GM21528 (cell line): ENCODE results near the gene TMEM213.

Experiments
- ATAC-seq: cut with Tn5 transposase; IDR thresholded peaks from one replicate; pipeline ENCODE4 v1.9.1; 2021; ENCODE audit warnings: mild to moderate bottlenecking, moderate library complexity; ENCODE audit not compliant: unreplicated experiment, low FRiP score

Gene TMEM213

DNA sequence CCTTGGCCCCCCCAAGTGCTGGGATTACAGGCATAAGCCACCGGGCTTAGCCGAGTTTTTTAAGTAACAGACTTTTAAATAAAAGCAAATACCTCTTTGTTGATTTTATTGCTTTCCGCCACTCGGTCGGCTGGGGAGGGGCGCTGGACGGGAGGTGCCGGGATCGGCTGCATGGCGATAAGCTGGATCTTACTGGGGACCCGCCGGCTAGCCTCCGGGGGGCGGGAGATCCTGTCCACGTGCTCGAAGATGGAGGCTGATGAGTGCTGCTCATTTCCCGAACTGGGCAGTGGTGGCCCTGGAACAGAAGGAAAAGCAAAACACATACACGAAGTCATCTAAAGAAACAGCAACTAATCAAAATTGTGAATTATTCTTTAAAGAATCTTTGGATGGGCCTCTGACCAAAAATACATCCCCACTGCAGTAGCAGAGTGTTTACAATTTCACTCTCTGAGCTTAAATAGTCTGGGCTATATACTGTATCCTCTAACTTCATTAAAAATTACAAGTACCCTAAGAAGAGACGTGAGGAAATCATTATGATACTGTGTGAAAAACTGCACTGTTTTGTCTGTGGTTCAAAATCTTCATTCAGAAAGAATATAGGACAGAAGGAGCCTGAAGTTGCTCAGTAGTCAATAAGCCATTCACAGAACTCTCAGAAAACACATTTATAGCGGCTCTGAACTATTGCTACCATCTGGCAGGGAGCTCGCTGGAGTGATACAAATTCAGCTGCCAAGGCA, 73.4 kb downstream of the TMEM213 start:
- ATAC-seq, result no peak

GRCh38 chr7:138871814-138872090, 74.0 kb downstream of the TMEM213 start:
- no peak for ATAC-seq

DNA sequence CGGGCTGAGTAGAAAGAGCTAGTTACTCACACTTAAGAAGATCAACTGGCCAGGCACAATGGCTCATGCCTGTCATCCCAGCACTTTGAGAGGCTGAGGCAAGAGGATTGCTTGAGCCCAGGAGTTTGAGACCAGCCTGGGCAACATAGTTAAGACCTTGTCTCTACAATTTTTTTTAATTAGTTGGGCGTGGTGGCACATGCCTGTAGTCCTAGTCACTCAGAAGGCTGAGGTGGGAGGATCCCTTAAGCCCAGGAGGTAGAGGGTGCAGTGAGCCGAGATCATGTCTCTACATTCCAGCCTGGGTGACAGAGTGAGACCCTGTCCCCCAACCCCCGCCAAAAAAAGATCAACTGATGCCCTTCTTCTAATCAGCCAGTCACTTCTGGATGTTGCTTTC, 74.8 kb downstream of the TMEM213 start:
- ATAC-seq, result no peak

GRCh38 chr7:138873220-138873892, 75.6 kb downstream of the TMEM213 start:
- no peak for ATAC-seq

DNA sequence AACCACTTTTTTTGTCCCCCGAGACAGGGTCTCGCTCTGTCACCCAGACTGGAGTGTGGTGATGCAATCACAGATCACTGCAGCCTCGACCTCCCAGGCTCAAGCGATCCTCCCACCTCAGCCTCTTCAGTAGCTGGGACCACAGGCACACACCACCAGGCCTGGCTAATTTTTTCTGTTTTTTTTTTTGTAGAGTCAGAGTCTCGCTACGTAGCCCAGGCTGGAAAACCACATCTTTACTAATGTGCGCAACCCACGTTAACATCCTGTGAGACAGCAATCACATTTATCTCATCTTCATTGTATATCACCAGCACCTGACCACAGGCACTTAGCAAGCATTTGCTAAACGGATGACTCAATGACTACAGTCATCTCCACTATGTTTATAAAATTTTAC, 78.0 kb downstream of the TMEM213 start:
- ATAC-seq, result no peak

DNA sequence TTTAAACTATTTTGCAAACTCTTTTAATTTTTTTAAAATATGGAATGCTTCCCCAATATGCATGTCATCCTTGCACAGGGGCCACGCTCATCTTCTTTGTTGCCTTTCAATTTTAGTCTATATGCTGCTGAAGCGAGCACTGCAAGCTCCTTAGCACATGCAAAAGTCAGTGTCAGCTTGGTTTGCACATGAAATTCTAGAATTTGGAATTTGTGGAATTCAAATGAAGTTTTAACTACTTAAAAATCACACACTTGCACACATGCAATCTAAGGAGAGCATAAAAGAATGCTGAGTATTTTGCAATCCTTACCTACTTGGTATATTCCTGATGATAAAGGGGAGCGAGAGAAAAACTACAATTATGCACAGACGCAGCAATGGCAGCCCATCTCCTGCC, 78.5 kb downstream of the TMEM213 start:
- ATAC-seq, result no peak

GRCh38 chr7:138878051-138878450, 80.3 kb downstream of the TMEM213 start:
- ATAC-seq, result no peak

DNA sequence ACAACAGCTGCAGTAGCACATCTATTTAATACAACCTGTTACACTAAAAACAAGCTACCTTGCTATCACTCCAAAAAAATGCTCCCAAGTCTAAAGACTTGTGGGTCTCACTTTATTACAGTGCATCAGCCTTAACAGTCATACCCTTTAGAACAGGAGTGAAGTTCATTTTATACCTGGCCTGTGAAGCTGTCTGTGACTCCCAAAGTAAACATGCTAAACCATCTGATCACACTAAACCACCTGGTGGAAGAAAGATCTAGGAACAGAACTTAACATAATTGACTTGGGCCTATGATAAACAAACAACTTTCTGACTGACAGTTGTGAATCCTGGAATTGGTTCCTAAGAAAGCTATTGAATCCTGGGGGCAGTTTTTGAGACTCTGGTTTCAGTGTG, 81.1 kb downstream of the TMEM213 start:
- ATAC-seq, result no peak

DNA sequence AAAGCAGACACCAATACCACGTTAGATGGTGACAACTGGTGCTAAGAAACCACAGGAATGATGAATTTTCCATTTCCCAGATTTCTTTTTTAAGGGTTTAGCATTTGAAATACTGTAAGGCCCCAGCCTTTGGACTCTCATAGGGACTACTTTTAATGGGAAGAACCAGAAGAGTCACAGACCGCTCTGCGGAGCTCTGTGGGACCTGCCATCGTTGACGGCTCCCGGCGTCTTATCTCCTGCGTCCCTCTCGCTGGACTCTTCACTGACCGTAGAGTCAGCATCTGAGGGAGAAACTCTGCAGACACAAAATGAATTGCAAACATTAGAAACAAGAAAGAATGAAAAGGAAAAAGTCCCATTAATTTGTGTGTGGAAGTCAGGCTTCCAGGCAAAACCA, 81.6 kb downstream of the TMEM213 start:
- no peak for ATAC-seq

DNA sequence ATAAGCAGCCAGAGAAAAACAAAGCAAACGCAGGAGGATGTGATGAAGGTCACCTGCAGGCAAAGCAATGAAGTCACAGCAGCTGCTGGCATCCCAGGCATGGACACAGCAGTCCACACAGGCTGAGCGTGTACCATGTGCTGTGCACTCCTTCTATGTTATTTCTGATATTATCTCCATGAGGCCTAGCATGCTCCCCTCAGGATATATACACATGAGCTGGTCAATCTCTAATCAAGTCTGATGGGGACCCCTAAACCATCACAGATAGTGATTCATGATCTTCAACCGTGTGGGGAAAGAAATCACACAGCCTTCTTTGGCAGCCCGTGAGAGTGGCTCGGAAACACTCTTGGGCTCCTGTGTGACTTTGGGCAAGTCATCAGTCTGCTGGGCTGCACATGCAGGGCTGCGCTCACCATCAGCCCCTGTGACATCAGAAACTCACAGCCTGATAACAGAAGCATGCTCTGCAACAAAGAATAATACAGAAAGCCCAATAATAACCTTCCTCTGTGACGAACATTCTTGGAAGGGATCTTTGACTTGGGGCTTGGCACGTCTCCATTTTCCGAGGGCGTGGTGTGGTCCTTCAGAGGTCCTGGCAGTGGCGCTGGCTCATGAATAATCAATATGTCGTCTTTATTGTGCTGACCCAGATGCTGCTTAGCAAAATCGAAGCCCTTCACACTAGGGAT, 83.2 kb downstream of the TMEM213 start:
- ATAC-seq, result no peak

DNA sequence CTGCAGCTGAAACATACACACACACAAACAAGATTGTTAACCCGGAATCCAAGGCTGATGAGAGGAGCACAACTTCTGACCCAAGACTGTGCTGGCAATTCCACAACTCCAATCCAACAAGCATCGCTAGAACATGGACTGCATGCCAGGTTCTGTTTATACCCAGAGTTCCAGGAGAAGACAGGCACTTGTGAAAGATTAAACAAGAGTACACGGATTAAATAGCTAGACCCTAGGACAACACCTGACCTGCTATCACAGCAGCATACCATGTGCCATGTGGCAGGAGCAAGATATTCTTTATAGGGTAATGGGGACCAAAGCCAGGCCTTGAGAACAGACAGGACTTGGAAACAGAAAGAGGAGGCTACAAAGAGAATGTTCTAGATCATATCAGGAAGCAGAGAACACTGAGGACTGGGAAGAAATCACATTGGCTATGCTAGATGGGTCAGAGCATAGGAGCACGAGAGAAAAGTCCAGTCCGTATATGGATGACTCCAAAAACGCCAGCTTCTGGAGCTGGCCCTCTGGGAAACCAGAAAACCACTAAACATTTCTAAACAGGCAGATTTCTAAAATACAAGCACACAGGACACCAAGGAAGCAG, 83.9 kb downstream of the TMEM213 start:
- ATAC-seq, result no peak

- no peak for ATAC-seq
These were observed 84.5 kb downstream of the TMEM213 start for GRCh38 chr7:138882249-138882648.

DNA sequence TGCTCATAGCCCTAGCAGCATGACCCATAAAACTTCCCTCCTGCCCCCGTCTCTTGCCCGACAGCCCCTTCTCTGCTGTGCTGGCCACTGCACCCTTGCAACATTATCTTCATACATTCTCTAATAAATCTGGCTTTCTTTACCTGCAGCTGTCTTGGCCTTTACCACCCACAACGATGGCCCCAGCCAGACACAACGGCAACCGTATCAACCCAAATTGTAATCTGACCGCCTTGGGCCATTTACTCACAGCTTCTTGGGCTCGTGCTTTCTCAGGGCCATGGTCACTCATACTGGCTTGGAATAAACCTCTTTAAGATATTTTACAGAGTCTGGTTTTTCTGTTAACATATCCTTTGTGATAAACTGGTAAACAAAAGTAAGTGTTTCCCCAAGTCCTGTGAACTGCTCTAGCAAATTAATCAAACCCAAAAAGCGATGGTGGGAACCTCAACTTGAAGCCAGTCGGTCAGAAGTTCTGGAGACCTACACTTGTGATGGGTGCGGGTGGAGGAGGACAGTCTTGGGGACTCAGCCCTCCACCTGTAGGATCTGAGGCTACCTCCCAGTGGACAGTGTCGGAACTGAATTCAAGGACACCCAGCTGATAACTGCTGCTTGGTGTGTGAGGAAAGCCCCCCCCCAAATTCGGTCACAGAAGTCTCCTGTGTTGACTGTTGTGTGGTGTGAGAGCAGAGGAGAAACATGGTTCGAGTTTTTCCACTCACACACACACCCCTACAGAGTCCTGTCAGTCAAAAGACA, 87.8 kb downstream of the TMEM213 start:
- no peak for ATAC-seq

GRCh38 chr7:138886501-138886917, 88.7 kb downstream of the TMEM213 start:
- ATAC-seq, result peak; percentile 83

DNA sequence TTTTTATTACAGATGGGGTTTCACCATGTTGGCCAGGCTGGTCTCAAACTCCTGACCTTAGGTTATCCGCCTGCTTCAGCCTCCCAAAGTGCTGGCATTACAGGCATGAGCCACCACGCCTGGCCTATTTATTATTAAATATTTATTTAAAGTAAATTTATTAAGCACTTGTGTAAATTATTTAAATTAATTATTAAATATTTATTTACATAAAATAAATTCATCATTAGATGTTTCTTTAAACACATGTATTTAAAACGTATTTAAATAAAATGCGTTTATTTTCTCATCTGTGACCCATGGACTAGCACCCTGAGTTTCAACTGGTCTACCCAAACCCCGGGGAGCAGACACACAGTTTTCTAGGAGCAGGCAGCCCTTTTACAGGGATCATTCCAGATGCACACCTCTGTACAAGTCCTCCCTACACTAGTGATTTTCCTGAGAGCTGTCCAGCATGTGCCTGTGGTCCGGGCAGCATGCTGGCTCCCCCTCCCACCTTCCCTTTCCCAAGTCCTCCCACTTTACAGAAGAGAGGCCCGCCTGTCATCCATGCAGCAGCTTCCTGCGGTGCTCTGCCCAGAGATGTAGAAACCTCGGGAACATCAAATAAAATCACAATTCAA, 89.4 kb downstream of the TMEM213 start:
- ATAC-seq, result no peak
